HG03045 (cell line): Measurements from ENCODE around the gene TLNRD1.

ENCODE experiments used
- ATAC-seq: cut with Tn5 transposase; IDR thresholded peaks from one replicate; pipeline ENCODE4 v1.9.1; 2021; ENCODE audit warnings: mild to moderate bottlenecking, moderate library complexity; ENCODE audit not compliant: unreplicated experiment

The TLNRD1 gene

DNA sequence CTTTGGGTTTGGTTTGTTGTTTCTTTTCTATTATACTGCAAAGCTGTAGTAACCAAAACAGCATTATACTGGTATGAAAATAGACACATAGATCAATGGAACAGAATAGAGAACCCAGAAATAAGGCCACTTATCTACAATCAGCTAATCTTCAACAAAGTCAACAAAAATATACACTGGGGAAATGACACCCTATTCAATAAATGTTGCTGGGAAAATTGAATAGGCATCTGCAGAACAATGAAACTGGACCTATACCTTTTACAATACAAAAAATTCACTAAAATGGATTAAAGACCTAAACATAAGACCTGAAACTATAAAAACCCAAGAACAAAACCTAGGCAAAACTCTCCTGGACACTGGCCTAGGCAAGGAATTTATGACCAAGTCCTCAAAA is 52.9 kb downstream of the TLNRD1 start:
- ATAC-seq: no peak

DNA sequence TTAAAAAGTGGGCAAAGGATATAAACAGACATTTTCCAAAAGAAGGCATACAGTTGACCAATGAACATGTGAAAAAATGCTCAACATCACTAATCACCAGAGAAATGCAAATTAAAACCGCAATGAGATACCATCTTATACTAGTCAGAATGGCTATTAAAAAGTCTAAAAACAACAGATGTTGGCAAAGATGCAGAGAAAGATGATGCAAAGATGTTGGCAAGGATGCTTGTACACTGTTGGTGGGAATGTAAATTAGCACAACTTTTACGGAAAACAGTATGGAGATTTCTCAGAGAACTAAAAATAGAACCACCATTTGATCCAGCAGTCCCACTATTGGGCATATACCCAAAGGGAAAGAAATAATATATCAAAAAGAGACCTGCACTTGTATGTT is 53.5 kb downstream of the TLNRD1 start:
- no peak for ATAC-seq
